H1 (cell line): ENCODE measurements around the gene CACNA2D3. TPM values are rescaled to one million over a fixed set of nuclear protein-coding genes. Genes with fewer than 3 reads are reported as not detected.

ENCODE experiments used
- CBX8 ChIP-seq: fragments of 300-800, 300-1000 bp; sonication (generic); IDR thresholded peaks from 2 replicates; pipeline ENCODE4 v1.7.1; 2016; ENCODE audit warnings: low read depth, low read length, borderline replicate concordance
- CHD2 ChIP-seq: IDR thresholded peaks from 2 replicates; pipeline ENCODE4 v1.6.1; 2012; ENCODE audit warnings: low read length, improper control_type of control experiment
- CREB1 ChIP-seq: IDR thresholded peaks from 2 replicates; pipeline ENCODE4 v1.6.1; 2012; ENCODE audit warnings: inconsistent platforms
- EP300 ChIP-seq, 2 experiments: IDR thresholded peaks; 1 replicate in 1 of 2; 2 replicates in 1 of 2; pipeline ENCODE4 v1.6.1; 2011 to 2012; ENCODE audit warnings: low read depth in 2 of 2, low read length in 2 of 2, mild to moderate bottlenecking in 2 of 2, borderline replicate concordance in 1 of 2, inconsistent platforms in 1 of 2, moderate library complexity in 1 of 2
- KDM1A ChIP-seq: fragments of 200-600, 300-600 bp; sonication (generic); IDR thresholded peaks from 2 replicates; pipeline ENCODE4 v1.7.1; 2016; ENCODE audit warnings: mild to moderate bottlenecking, low read length, borderline replicate concordance
- KDM5A ChIP-seq: fragments of 200-600 bp; IDR thresholded peaks from 2 replicates; pipeline ENCODE4 v1.7.1; 2012; ENCODE audit warnings: mild to moderate bottlenecking, low read length, inconsistent platforms, mixed read lengths
- PHF8 ChIP-seq: fragments of 200-600 bp; sonication (generic); conservative IDR thresholded peaks from 2 replicates; pipeline ENCODE4 v1.7.1; 2012; ENCODE audit warnings: low read depth, mild to moderate bottlenecking, inconsistent platforms, low read length, moderate library complexity
- RNF2 ChIP-seq: fragments of 200-900, 300-1000 bp; sonication (generic); IDR thresholded peaks from 2 replicates; pipeline ENCODE4 v1.7.1; 2016; ENCODE audit warnings: borderline replicate concordance, low read depth, mild to moderate bottlenecking, antibody characterized with exemption, low read length; ENCODE audit not compliant: poor library complexity, severe bottlenecking; ENCODE audit errors: missing control alignments
- TAF7 ChIP-seq: optimal IDR thresholded peaks from 2 replicates; pipeline ENCODE3; 2011; ENCODE audit warnings: low read depth, mild to moderate bottlenecking, inconsistent platforms, low read length, moderate library complexity, borderline replicate concordance
- TCF12 ChIP-seq: IDR thresholded peaks from 2 replicates; pipeline ENCODE4 v1.6.1; 2011; ENCODE audit warnings: low read depth, mild to moderate bottlenecking, low read length
- TEAD4 ChIP-seq: IDR thresholded peaks from 2 replicates; pipeline ENCODE4 v1.6.1; 2012; ENCODE audit warnings: low read depth, low read length, inconsistent platforms, mixed read lengths
- polyA plus RNA-seq, 7 experiments: library from polyadenylated mRNA; depleted of rRNA in 3 of 7; stranded (reverse) in 5 of 7; unstranded in 2 of 7; fragments of >200 nt in 5 of 7; fragments of 200-250 nt in 2 of 7; gene quantifications; 1 replicate in 5 of 7; 2 replicates in 1 of 7; 4 replicates in 1 of 7; pipeline versions ENCODE4 v1.2.1 to v1.2.3, GENCODE V29; 2011 to 2013; ENCODE audit warnings: missing spikeins in 2 of 7, mixed read lengths in 2 of 7
- total RNA-seq: library from RNA; stranded (reverse); fragmentation: NEBNext Ultra II Directional; extraction: Animal tissue kit (Norgen Biotek cat#: 25700); gene quantifications from 2 replicates; pipeline ENCODE4 v1.2.1, GENCODE V29; 2021
- TF ChIP-seq, protein P1 (sequence below): fragments of 300-600 bp; sonication (generic); IDR thresholded peaks from 2 replicates; pipeline ENCODE4 v1.7.1; 2012; ENCODE audit warnings: low read length, moderate library complexity, mild to moderate bottlenecking, inconsistent platforms; ENCODE audit not compliant: insufficient replicate concordance

CACNA2D3 gene
- total and polyA plus RNA-seq, 2 of the 8 experiments (the other 6 are each of a cell fraction or from before 2014, with no cell fraction given) = 1.5 to 1.8 TPM

DNA sequence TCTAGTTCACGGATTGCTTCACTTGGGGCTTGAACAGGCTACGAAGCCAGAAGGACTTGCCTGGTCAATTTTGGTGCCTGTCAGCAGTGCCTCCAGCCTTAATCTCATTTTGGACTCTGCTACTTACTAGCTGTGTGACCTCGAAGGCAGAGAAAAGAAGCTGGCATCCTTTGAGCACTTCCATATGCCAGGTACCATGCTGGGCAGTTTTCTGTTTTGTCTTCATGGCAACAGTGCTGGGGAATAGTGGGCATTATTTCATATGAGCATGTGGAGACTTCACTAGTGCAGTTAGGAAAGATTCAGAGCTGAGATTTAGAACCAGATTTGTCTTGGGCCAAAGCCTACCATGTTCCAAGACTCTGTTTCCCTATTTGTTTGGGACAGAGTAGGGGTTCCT lies 713.3 kb downstream of the CACNA2D3 start (continued):
- TF ChIP-seq, protein P1, sequence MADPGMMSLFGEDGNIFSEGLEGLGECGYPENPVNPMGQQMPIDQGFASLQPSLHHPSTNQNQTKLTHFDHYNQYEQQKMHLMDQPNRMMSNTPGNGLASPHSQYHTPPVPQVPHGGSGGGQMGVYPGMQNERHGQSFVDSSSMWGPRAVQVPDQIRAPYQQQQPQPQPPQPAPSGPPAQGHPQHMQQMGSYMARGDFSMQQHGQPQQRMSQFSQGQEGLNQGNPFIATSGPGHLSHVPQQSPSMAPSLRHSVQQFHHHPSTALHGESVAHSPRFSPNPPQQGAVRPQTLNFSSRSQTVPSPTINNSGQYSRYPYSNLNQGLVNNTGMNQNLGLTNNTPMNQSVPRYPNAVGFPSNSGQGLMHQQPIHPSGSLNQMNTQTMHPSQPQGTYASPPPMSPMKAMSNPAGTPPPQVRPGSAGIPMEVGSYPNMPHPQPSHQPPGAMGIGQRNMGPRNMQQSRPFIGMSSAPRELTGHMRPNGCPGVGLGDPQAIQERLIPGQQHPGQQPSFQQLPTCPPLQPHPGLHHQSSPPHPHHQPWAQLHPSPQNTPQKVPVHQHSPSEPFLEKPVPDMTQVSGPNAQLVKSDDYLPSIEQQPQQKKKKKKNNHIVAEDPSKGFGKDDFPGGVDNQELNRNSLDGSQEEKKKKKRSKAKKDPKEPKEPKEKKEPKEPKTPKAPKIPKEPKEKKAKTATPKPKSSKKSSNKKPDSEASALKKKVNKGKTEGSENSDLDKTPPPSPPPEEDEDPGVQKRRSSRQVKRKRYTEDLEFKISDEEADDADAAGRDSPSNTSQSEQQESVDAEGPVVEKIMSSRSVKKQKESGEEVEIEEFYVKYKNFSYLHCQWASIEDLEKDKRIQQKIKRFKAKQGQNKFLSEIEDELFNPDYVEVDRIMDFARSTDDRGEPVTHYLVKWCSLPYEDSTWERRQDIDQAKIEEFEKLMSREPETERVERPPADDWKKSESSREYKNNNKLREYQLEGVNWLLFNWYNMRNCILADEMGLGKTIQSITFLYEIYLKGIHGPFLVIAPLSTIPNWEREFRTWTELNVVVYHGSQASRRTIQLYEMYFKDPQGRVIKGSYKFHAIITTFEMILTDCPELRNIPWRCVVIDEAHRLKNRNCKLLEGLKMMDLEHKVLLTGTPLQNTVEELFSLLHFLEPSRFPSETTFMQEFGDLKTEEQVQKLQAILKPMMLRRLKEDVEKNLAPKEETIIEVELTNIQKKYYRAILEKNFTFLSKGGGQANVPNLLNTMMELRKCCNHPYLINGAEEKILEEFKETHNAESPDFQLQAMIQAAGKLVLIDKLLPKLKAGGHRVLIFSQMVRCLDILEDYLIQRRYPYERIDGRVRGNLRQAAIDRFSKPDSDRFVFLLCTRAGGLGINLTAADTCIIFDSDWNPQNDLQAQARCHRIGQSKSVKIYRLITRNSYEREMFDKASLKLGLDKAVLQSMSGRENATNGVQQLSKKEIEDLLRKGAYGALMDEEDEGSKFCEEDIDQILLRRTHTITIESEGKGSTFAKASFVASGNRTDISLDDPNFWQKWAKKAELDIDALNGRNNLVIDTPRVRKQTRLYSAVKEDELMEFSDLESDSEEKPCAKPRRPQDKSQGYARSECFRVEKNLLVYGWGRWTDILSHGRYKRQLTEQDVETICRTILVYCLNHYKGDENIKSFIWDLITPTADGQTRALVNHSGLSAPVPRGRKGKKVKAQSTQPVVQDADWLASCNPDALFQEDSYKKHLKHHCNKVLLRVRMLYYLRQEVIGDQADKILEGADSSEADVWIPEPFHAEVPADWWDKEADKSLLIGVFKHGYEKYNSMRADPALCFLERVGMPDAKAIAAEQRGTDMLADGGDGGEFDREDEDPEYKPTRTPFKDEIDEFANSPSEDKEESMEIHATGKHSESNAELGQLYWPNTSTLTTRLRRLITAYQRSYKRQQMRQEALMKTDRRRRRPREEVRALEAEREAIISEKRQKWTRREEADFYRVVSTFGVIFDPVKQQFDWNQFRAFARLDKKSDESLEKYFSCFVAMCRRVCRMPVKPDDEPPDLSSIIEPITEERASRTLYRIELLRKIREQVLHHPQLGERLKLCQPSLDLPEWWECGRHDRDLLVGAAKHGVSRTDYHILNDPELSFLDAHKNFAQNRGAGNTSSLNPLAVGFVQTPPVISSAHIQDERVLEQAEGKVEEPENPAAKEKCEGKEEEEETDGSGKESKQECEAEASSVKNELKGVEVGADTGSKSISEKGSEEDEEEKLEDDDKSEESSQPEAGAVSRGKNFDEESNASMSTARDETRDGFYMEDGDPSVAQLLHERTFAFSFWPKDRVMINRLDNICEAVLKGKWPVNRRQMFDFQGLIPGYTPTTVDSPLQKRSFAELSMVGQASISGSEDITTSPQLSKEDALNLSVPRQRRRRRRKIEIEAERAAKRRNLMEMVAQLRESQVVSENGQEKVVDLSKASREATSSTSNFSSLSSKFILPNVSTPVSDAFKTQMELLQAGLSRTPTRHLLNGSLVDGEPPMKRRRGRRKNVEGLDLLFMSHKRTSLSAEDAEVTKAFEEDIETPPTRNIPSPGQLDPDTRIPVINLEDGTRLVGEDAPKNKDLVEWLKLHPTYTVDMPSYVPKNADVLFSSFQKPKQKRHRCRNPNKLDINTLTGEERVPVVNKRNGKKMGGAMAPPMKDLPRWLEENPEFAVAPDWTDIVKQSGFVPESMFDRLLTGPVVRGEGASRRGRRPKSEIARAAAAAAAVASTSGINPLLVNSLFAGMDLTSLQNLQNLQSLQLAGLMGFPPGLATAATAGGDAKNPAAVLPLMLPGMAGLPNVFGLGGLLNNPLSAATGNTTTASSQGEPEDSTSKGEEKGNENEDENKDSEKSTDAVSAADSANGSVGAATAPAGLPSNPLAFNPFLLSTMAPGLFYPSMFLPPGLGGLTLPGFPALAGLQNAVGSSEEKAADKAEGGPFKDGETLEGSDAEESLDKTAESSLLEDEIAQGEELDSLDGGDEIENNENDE = no peak
- TF ChIP-seq CREB1 = no peak
- TF ChIP-seq TAF7 = no peak
- TF ChIP-seq KDM1A = no peak
- no peak for TF ChIP-seq EP300 (IDR thresholded peaks at IDR 0.05; ENCODE audit: borderline replicate concordance in 1 of 2, low read depth in 2 of 2, low read length in 2 of 2)
- no peak for TF ChIP-seq KDM5A
- no peak for TF ChIP-seq PHF8
- no peak for TF ChIP-seq CBX8
- no peak for TF ChIP-seq TCF12
- no peak for TF ChIP-seq RNF2
- no peak for TF ChIP-seq CHD2
- TF ChIP-seq TEAD4 = no peak
- TF ChIP-seq, all 59 proteins: peak for 0
